Panc1 (cell line): ENCODE measurements around the gene MTNR1A. TPM values are rescaled to one million over a fixed set of nuclear protein-coding genes. Genes with fewer than 3 reads are reported as not detected.

Source experiments
- ATAC-seq: fragments of 200-7000 bp; cut with Tn5 transposase; 2 replicates; pipeline ENCODE4 v1.9.1; 2020; ENCODE audit warnings: mild to moderate bottlenecking, moderate library complexity
- BruUV-seq: library from RNA; stranded (reverse); fragments of 400-500 nt; replicated peaks from 2 replicates; lab custom pipeline; 2021; lab: Mats Ljungman, UMichigan
- CTCF ChIA-PET: fragments of 300-600 bp; sonication (Branson Sonifier 250); formaldehyde crosslinking; loops from one replicate; lab custom pipeline; 2022; ENCODE audit warnings: antibody characterized with exemption; lab: Charles Lee
- POLR2A ChIA-PET: fragments of 300-600 bp; sonication (Branson Sonifier 250); formaldehyde crosslinking; loops from one replicate; lab custom pipeline; 2022; ENCODE audit warnings: antibody characterized with exemption; lab: Charles Lee
- DNase-seq: peaks from one replicate; pipeline ENCODE4 v3.0.0-alpha.2; 2010; ENCODE audit warnings: low read depth, low spot score
- H3K27ac ChIP-seq: 2 replicates; pipeline ENCODE4 v1.5.1; 2011; ENCODE audit warnings: mild to moderate bottlenecking, low read length, inconsistent platforms
- H3K27me3 ChIP-seq: fragments of 200-500 bp; sonication (Bioruptor generic); 2 replicates; pipeline ENCODE4 v1.6.0; 2014; ENCODE audit warnings: low read length, inconsistent platforms; ENCODE audit not compliant: control insufficient read depth, insufficient read depth
- H3K36me3 ChIP-seq: fragments of 200-500 bp; sonication (Bioruptor generic); 2 replicates; pipeline ENCODE4 v1.5.1; 2014; ENCODE audit warnings: inconsistent platforms, mild to moderate bottlenecking, low read length, moderate library complexity; ENCODE audit not compliant: control insufficient read depth, insufficient read depth
- H3K4me1 ChIP-seq: 2 replicates; pipeline ENCODE4 v1.5.1; 2011; ENCODE audit warnings: inconsistent platforms, mild to moderate bottlenecking, low read length, moderate library complexity; ENCODE audit not compliant: control insufficient read depth, insufficient read depth
- H3K4me3 ChIP-seq, 2 experiments: 2 replicates each; pipeline ENCODE4 v1.5.1; 2011 to 2012; ENCODE audit warnings: low read depth in 2 of 2, low read length in 2 of 2, mild to moderate bottlenecking in 2 of 2, inconsistent platforms in 1 of 2, moderate library complexity in 1 of 2
- H3K9me3 ChIP-seq: fragments of 200-500 bp; sonication (Bioruptor generic); 2 replicates; pipeline ENCODE4 v1.5.1; 2014; ENCODE audit warnings: low read depth, mild to moderate bottlenecking, inconsistent platforms, low read length, moderate library complexity; ENCODE audit not compliant: control insufficient read depth, insufficient read depth
- CTCF ChIP-seq: fragments of 450-650 bp; IDR thresholded peaks from 2 replicates; pipeline ENCODE4 v1.5.1; 2017; ENCODE audit warnings: mild to moderate bottlenecking
- POLR2AphosphoS5 ChIP-seq: IDR thresholded peaks from 2 replicates; pipeline ENCODE4 v1.6.1; 2012; ENCODE audit warnings: mild to moderate bottlenecking, low read depth, low read length, moderate library complexity
- REST ChIP-seq, 2 experiments: IDR thresholded peaks; 2 replicates each; pipeline ENCODE4 v1.6.1; 2011 to 2012; ENCODE audit warnings: low read depth in 2 of 2, control low read depth in 1 of 2, low read length in 1 of 2, mild to moderate bottlenecking in 1 of 2, moderate library complexity in 1 of 2; ENCODE audit not compliant: insufficient read depth in 1 of 2
- SIN3A ChIP-seq: IDR thresholded peaks from 2 replicates; pipeline ENCODE4 v1.6.1; 2012; ENCODE audit warnings: low read depth, mild to moderate bottlenecking, low read length, moderate library complexity, borderline replicate concordance; ENCODE audit not compliant: insufficient read depth
- TCF7L2 ChIP-seq: IDR thresholded peaks from 2 replicates; pipeline ENCODE4 v1.6.1; 2011; ENCODE audit warnings: mild to moderate bottlenecking, low read depth, low read length, inconsistent platforms
- in situ Hi-C: cut with HindIII; loops from 2 replicates; pipeline ENCODE4 v1.10.0; 2016; ENCODE audit warnings: low sequenced_read_pairs, low pct_unique_long_range_greater_than_20kb
- intact Hi-C: fragments of 100-400 bp; cut with micrococcal nuclease; formaldehyde crosslinking; loops from one replicate; pipeline ENCODE4 v1.10.0; 2022; ENCODE audit not compliant: unreplicated experiment
- total RNA-seq: library from RNA; stranded (reverse); gene quantifications from one replicate; pipeline ENCODE4 v1.2.1, GENCODE V29; 2021; ENCODE audit not compliant: unreplicated experiment

MTNR1A gene
- total RNA-seq, 1 experiment from 2014 or later: 0.23 TPM

- in situ Hi-C loops: no loop called here
- no peak overlapping the region for H3K27ac ChIP-seq
- DNase-seq: no peak
- intact Hi-C loops: no loop called here
- H3K4me1 ChIP-seq: no peaks in the 10 kb centered on the region
- H3K9me3 ChIP-seq: no peaks in the 10 kb centered on the region
- no peaks in the 10 kb centered on the region for H3K27me3 ChIP-seq
- ATAC-seq: no peak
- TF ChIP-seq SIN3A (no peak), CTCF (no peak), POLR2AphosphoS5 (no peak), TCF7L2 (no peak), REST (IDR thresholded peaks at IDR 0.05; ENCODE audit: insufficient read depth in 1 of 2, low read depth in 2 of 2, low read length in 1 of 2) (no peak)
- no peaks in the 10 kb centered on the region for H3K36me3 ChIP-seq
- no TSS peak for BruUV-seq
- ChIA-PET POLR2A (interaction anchor here (0.5 kb wide), 1 partner anchor 12 kb away, joined by 4 read pairs; no protein-coding TSS in a partner anchor), CTCF (no interaction called here)
- no peak overlapping the region for H3K4me3 ChIP-seq
These were observed 54.6 kb downstream of the MTNR1A start for GRCh38 chr4:186500721-186501304.

- ATAC-seq: no peak
- no peak for DNase-seq
- no TSS peak for BruUV-seq
- no peaks in the 10 kb centered on the region for H3K36me3 ChIP-seq
- no peaks in the 10 kb centered on the region for H3K9me3 ChIP-seq
- H3K27ac ChIP-seq: no peak overlapping the region
- intact Hi-C loops: no loop called here
- in situ Hi-C loops: no loop called here
- H3K4me1 ChIP-seq: no peaks in the 10 kb centered on the region
- CTCF ChIA-PET: no interaction called here
- no peak overlapping the region for H3K4me3 ChIP-seq
- POLR2A ChIA-PET: no interaction called here
- no peaks in the 10 kb centered on the region for H3K27me3 ChIP-seq
- TF ChIP-seq TCF7L2: no peak
- no peak for TF ChIP-seq REST (IDR thresholded peaks at IDR 0.05; ENCODE audit: insufficient read depth in 1 of 2, low read depth in 2 of 2, low read length in 1 of 2)
- TF ChIP-seq POLR2AphosphoS5: no peak
- TF ChIP-seq CTCF: no peak
- TF ChIP-seq SIN3A: no peak
These were observed 55.9 kb downstream of the MTNR1A start for GRCh38 chr4:186499467-186499866.
